BLaER1 (cell line): ENCODE data around the gene PARK7.
"Not testable (repeated sequence)": the region's sequence is repeated elsewhere in the genome, so short reads cannot be mapped to it uniquely, and the experiment has no call there.

Experiments
- H3K27ac ChIP-seq: shearing (Covaris generic); formaldehyde crosslinking; 2 replicates; pipeline ENCODE4 v1.8.1; 2022
- H3K27me3 ChIP-seq: shearing (Covaris generic); formaldehyde crosslinking; 2 replicates; pipeline ENCODE4 v1.8.1; 2022
- H3K36me3 ChIP-seq: shearing (Covaris generic); formaldehyde crosslinking; 2 replicates; pipeline ENCODE4 v1.8.1; 2022
- H3K4me1 ChIP-seq: shearing (Covaris generic); formaldehyde crosslinking; 2 replicates; pipeline ENCODE4 v1.8.1; 2022
- H3K4me2 ChIP-seq: shearing (Covaris generic); formaldehyde crosslinking; 2 replicates; pipeline ENCODE4 v1.8.1; 2022
- H3K4me3 ChIP-seq: shearing (Covaris generic); formaldehyde crosslinking; 2 replicates; pipeline ENCODE4 v1.8.1; 2022
- H3K9ac ChIP-seq: shearing (Covaris generic); formaldehyde crosslinking; 2 replicates; pipeline ENCODE4 v1.8.1; 2022
- H3K9me3 ChIP-seq: shearing (Covaris generic); formaldehyde crosslinking; 2 replicates; pipeline ENCODE4 v1.8.1; 2022
- H4K20me1 ChIP-seq: shearing (Covaris generic); formaldehyde crosslinking; 2 replicates; pipeline ENCODE4 v1.8.1; 2022
- Cebpa-rat ChIP-seq: shearing (Covaris generic); IDR thresholded peaks from 2 replicates; pipeline ENCODE4 v1.8.1; 2022

Gene PARK7

DNA sequence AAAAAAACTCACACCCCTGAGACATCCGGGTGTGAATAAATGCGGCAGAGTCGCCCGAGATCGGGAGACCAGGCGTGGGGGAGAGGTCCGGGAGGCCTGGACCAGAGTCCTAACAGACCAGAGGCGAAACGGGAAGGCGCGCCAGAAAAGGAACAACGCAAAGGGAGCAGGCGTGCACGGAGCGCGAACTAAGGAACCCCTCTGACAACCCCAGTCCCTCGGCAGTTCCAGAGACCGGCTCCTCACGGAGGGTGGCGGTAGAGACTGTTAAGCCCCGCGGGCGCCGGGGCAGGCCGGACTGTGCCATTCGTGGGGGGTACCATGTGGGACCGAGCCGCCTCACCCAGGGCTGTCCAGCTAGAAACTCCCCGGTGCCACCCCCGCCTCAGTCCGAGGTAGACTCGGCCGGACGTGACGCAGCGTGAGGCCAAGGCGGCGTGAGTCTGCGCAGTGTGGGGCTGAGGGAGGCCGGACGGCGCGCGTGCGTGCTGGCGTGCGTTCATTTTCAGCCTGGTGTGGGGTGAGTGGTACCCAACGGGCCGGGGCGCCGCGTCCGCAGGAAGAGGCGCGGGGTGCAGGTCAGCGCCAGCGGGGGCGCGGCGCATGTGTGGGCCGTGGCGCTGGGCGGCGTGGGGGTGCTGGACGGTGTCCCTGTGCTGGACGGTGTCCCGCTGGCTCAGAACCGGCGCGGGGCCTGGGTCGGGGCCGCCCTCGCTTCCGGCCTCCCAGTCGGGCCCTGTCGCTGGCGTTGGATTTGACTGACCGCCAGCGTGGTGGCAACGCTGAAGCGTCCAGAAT lies at the start of gene PARK7:
Gene PARK7 (plus strand): TSS at position 496 of the 798 bp plus-strand sequence. CDS start 1,075 bp downstream, outside the sequence.
- Histone ChIP-seq H3K9me3 (no peaks in the 10 kb centered on the region), H3K36me3 (peaks cover 36% of the 10 kb centered on the region), H3K9ac (peak within 1 kb of the TSS; percentile 88), H3K27me3 (no peaks in the 10 kb centered on the region), H3K4me1 (peaks cover 46% of the 10 kb centered on the region), H3K27ac (peak within 1 kb of the TSS; percentile 89), H4K20me1 (peaks cover 19% of the 10 kb centered on the region), H3K4me2 (peak within 1 kb of the TSS; percentile 91), H3K4me3 (peak within 1 kb of the TSS; percentile 84)
- TF ChIP-seq Cebpa-rat: no peak

GRCh38 chr1:7912145-7912544 lies 49.4 kb upstream of the PARK7 start:
- TF ChIP-seq Cebpa-rat: no peak
- Histone ChIP-seq H4K20me1 (no peaks in the 10 kb centered on the region), H3K27me3 (no peaks in the 10 kb centered on the region), H3K36me3 (no peaks in the 10 kb centered on the region), H3K9me3 (no peaks in the 10 kb centered on the region), H3K4me2 (no peak overlapping the region), H3K27ac (no peak overlapping the region), H3K4me1 (peaks cover 19% of the 10 kb centered on the region), H3K9ac (no peak overlapping the region), H3K4me3 (no peak overlapping the region)

- H3K4me2 ChIP-seq: no peak overlapping the region
- no peak overlapping the region for H3K4me3 ChIP-seq
- H3K9ac ChIP-seq: no peak overlapping the region
- H3K36me3 ChIP-seq: no peaks in the 10 kb centered on the region
- no peaks in the 10 kb centered on the region for H3K9me3 ChIP-seq
- H3K27ac ChIP-seq: no peak overlapping the region
- H3K27me3 ChIP-seq: no peaks in the 10 kb centered on the region
- no peaks in the 10 kb centered on the region for H4K20me1 ChIP-seq
- peaks cover 19% of the 10 kb centered on the region for H3K4me1 ChIP-seq
- no peak for TF ChIP-seq Cebpa-rat
Measured at GRCh38 chr1:7912743-7913557, 48.6 kb upstream of the PARK7 start.

- Histone ChIP-seq H3K27ac (no peak overlapping the region), H3K4me2 (peak overlapping the region; percentile 57), H3K4me1 (peaks cover 19% of the 10 kb centered on the region), H3K9ac (no peak overlapping the region), H4K20me1 (no peaks in the 10 kb centered on the region), H3K4me3 (no peak overlapping the region), H3K9me3 (no peaks in the 10 kb centered on the region), H3K36me3 (no peaks in the 10 kb centered on the region), H3K27me3 (no peaks in the 10 kb centered on the region)
- no peak for TF ChIP-seq Cebpa-rat
Measured at GRCh38 chr1:7915826-7916500, 45.5 kb upstream of the PARK7 start.

DNA sequence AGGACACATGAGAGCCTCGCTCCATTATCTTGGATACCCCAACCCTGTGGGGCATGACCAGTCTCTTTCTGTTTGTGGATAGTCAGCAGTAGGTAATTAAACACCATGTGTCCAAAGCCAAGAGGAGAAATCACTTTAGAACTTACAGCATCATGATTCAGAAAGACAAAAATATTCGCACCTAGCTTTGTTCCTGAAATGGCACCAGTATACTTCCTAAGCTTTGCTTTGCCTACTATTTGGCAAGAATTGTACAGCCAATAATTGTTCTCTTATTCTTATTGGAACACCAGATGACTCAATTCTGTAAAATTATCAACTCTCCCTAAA lies 45.0 kb upstream of the PARK7 start:
- no peaks in the 10 kb centered on the region for H3K27me3 ChIP-seq
- H3K36me3 ChIP-seq: no peaks in the 10 kb centered on the region
- H3K9me3 ChIP-seq: no peaks in the 10 kb centered on the region
- no peak overlapping the region for H3K27ac ChIP-seq
- no peaks in the 10 kb centered on the region for H4K20me1 ChIP-seq
- H3K4me3 ChIP-seq: no peak overlapping the region
- peak overlapping the region; percentile 57 for H3K4me2 ChIP-seq
- no peak overlapping the region for H3K9ac ChIP-seq
- H3K4me1 ChIP-seq: peaks cover 19% of the 10 kb centered on the region
- no peak for TF ChIP-seq Cebpa-rat

DNA sequence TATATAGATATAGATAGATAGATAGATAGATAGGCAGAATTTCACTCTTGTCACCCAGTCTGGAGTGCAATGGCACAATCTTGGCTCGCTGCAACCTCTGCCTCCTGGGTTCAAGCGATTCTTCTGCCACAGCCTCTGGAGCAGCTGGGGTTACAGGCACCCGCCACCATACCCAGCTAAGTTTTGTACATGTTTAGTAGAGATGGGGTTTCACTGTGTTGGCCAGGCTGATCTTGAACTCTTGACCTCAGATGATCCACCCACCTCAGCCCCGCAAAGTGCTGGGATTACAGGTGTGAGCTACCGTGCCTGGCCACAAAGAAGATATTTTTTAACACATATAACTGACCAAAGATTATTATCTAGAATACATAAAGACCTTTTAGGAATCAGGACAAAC lies 43.5 kb upstream of the PARK7 start:
- not testable (repeated sequence) for H3K36me3 ChIP-seq, H3K27me3 ChIP-seq, H3K27ac ChIP-seq, H3K4me3 ChIP-seq, H3K9ac ChIP-seq, H3K9me3 ChIP-seq, H3K4me2 ChIP-seq, H4K20me1 ChIP-seq
- H3K4me1 ChIP-seq: peaks cover 19% of the 10 kb centered on the region

GRCh38 chr1:7919880-7920279 lies 41.6 kb upstream of the PARK7 start:
- no peaks in the 10 kb centered on the region for H4K20me1 ChIP-seq
- no peak overlapping the region for H3K4me2 ChIP-seq
- peaks cover 19% of the 10 kb centered on the region for H3K4me1 ChIP-seq
- no peak overlapping the region for H3K27ac ChIP-seq
- no peaks in the 10 kb centered on the region for H3K9me3 ChIP-seq
- H3K9ac ChIP-seq: no peak overlapping the region
- no peak overlapping the region for H3K4me3 ChIP-seq
- H3K27me3 ChIP-seq: no peaks in the 10 kb centered on the region
- no peak for TF ChIP-seq Cebpa-rat
- no peaks in the 10 kb centered on the region for H3K36me3 ChIP-seq

GRCh38 chr1:7921796-7922195 lies 39.7 kb upstream of the PARK7 start:
- no peak for TF ChIP-seq Cebpa-rat
- no peak overlapping the region for H3K9ac ChIP-seq
- H3K4me1 ChIP-seq: peaks cover 3% of the 10 kb centered on the region; the same call in 1 of the 2 replicates
- H3K9me3 ChIP-seq: no peaks in the 10 kb centered on the region
- no peak overlapping the region for H3K4me2 ChIP-seq
- H3K36me3 ChIP-seq: no peaks in the 10 kb centered on the region
- no peak overlapping the region for H3K4me3 ChIP-seq
- H4K20me1 ChIP-seq: no peaks in the 10 kb centered on the region
- no peaks in the 10 kb centered on the region for H3K27me3 ChIP-seq
- no peak overlapping the region for H3K27ac ChIP-seq

GRCh38 chr1:7922301-7922700 lies 39.2 kb upstream of the PARK7 start:
- no peak for TF ChIP-seq Cebpa-rat
- Histone ChIP-seq H3K4me2 (no peak overlapping the region), H4K20me1 (no peaks in the 10 kb centered on the region), H3K27ac (no peak overlapping the region), H3K4me1 (no peaks in the 10 kb centered on the region; the same call in 1 of the 2 replicates), H3K36me3 (no peaks in the 10 kb centered on the region), H3K9ac (no peak overlapping the region), H3K27me3 (no peaks in the 10 kb centered on the region), H3K9me3 (no peaks in the 10 kb centered on the region), H3K4me3 (no peak overlapping the region)

GRCh38 chr1:7927061-7927460 lies 34.5 kb upstream of the PARK7 start:
- H3K27me3 ChIP-seq, H3K9me3 ChIP-seq, H3K36me3 ChIP-seq, H3K27ac ChIP-seq, H3K9ac ChIP-seq, H4K20me1 ChIP-seq, H3K4me2 ChIP-seq, H3K4me3 ChIP-seq: not testable (repeated sequence)
- H3K4me1 ChIP-seq: peaks cover 29% of the 10 kb centered on the region
